Measurements from ENCODE around the gene NOS1.

NOS1 gene

GRCh38 chr12:117363953-117364486 is 2.6 kb upstream of the NOS1 start:
- no peak overlapping the region for H3K4me3 ChIP-seq (ENCODE audit: low read length)
- TF ChIP-seq CTCF (conservative IDR thresholded peaks at IDR 0.05; ENCODE audit: low read depth, low read length): no peak
- DNase-seq (ENCODE audit: low read depth): no peak

- H3K4me3 ChIP-seq (ENCODE audit: low read length): no peak overlapping the region
- no peak for DNase-seq (ENCODE audit: low read depth)
- TF ChIP-seq CTCF (conservative IDR thresholded peaks at IDR 0.05; ENCODE audit: low read depth, low read length): no peak
These were observed 1.7 kb upstream of the NOS1 start for GRCh38 chr12:117363056-117363662.

GRCh38 chr12:117362391-117362790 is 965 bp upstream of the NOS1 start:
- TF ChIP-seq CTCF (conservative IDR thresholded peaks at IDR 0.05; ENCODE audit: low read depth, low read length): no peak
- H3K4me3 ChIP-seq (ENCODE audit: low read length): no peak overlapping the region

GRCh38 chr12:117361905-117362304 is 479 bp upstream of the NOS1 start:
- no peak for TF ChIP-seq CTCF (conservative IDR thresholded peaks at IDR 0.05; ENCODE audit: low read depth, low read length)
- no peak for DNase-seq (ENCODE audit: low read depth)
- no peak overlapping the region for H3K4me3 ChIP-seq (ENCODE audit: low read length)

More at GRCh38 chr12:117362391-117362790, 965 bp upstream of the NOS1 start:
- no peak for DNase-seq (ENCODE audit: low read depth)

- DNase-seq (ENCODE audit: low read depth): no peak
- TF ChIP-seq CTCF (conservative IDR thresholded peaks at IDR 0.05; ENCODE audit: low read depth, low read length): no peak
- no peak overlapping the region for H3K4me3 ChIP-seq (ENCODE audit: low read length)
These were observed 677 bp downstream of the NOS1 start for GRCh38 chr12:117360551-117361346.

GRCh38 chr12:117360222-117360550 is 1.2 kb downstream of the NOS1 start:
- TF ChIP-seq CTCF (conservative IDR thresholded peaks at IDR 0.05; ENCODE audit: low read depth, low read length): no peak
- no peak overlapping the region for H3K4me3 ChIP-seq (ENCODE audit: low read length)

More at GRCh38 chr12:117360222-117360550, 1.2 kb downstream of the NOS1 start:
- DNase-seq (ENCODE audit: low read depth): no peak

All from retinal pigment epithelial cell (primary cell).